Activated CD4-positive, alpha-beta T cell treated with anti-CD3 and anti-CD28 coated beads for 36 hours (primary cell): ENCODE results near the gene ATP9B. TPM values are rescaled to one million over a fixed set of nuclear protein-coding genes. Genes with fewer than 3 reads are reported as not detected.

Experiments
- ATAC-seq: fragments of 200-7000 bp; cut with Tn5 transposase; one replicate; pipeline ENCODE4 v1.10.0; 2021; ENCODE audit warnings: mild to moderate bottlenecking, moderate library complexity
- CTCF ChIA-PET: fragments of 350-600 bp; sonication (Branson Sonifier 250); formaldehyde crosslinking; loops from one replicate; lab custom pipeline; 2021; ENCODE audit warnings: antibody characterized with exemption; lab: Charles Lee
- POLR2A ChIA-PET: fragments of 350-600 bp; sonication (Branson Sonifier 250); formaldehyde crosslinking; loops from one replicate; lab custom pipeline; 2021; ENCODE audit warnings: antibody characterized with exemption, inconsistent platforms; lab: Charles Lee
- DNase-seq: peaks from one replicate; pipeline ENCODE4 v3.0.0-alpha.2; 2020
- H3K27ac Mint-ChIP-seq: one replicate; pipeline ENCODE4 v1.8.0; 2021; ENCODE audit warnings: mixed read lengths
- H3K27me3 Mint-ChIP-seq: one replicate; pipeline ENCODE4 v1.8.0; 2021; ENCODE audit warnings: mixed read lengths
- H3K36me3 Mint-ChIP-seq: one replicate; pipeline ENCODE4 v1.8.0; 2021; ENCODE audit warnings: low read depth, mixed read lengths
- H3K4me1 Mint-ChIP-seq: one replicate; pipeline ENCODE4 v1.8.0; 2021; ENCODE audit warnings: mixed read lengths
- H3K4me3 Mint-ChIP-seq: one replicate; pipeline ENCODE4 v1.8.0; 2021; ENCODE audit warnings: mild to moderate bottlenecking, moderate library complexity, mixed read lengths
- H3K9me3 Mint-ChIP-seq: one replicate; pipeline ENCODE4 v1.8.0; 2021; ENCODE audit warnings: low read depth, mixed read lengths
- intact Hi-C, 2 experiments: fragments of 100-400 bp; cut with DNase I in 1 of 2; cut with micrococcal nuclease in 1 of 2; formaldehyde crosslinking; loops; one replicate each; pipeline versions ENCODE4 v1.14.2 to v1.15.1; 2022 to 2024; cut with DNase I, micrococcal nuclease
- total RNA-seq, 2 experiments: library from RNA; stranded (reverse); gene quantifications; one replicate each; pipeline ENCODE4 v1.2.3, GENCODE V29; 2021

ATP9B gene
- total RNA-seq, 2 experiments from 2014 or later: 19.4 to 20.8 TPM

DNA sequence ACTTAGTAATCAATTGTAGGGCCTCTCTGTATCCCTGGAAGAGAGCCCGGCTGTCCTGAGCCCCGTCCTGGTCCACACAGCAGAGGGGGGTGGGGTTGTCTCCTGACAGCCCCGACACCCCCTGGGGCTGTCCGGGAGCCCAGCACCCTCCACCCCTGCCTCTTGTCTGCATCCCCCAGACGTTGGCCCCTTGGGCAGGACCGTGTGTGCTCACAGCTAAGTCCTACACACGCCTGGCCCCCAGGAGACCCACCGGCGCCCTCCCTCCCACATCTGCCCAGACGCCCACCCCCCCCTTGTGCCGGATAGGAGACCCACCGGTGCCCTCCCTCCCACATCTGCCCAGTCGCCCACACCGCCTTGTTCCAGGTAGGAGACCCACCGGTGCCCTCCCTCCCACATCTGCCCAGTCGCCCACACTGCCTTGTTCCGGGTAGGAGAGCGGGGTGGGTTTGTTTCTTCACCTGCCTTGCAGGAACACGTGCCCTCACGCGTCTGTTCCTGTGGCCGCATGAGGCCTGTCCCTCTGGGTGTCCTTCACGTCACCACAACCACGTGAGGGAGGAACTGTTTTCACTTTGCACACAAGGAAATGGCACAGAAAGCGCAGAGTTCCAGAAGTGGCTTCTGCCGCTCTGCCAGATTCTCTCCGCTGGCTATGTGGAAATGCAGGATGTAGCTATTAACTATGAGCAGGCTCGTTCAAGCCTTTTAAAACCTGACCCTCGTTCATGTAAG is 265.5 kb downstream of the ATP9B start:
- Mint-ChIP-seq H3K27me3 (no peaks in the 10 kb centered on the region), H3K4me3 (no peak overlapping the region), H3K4me1 (no peaks in the 10 kb centered on the region), H3K27ac (no peak overlapping the region), H3K9me3 (no peaks in the 10 kb centered on the region), H3K36me3 (peaks cover 36% of the 10 kb centered on the region)
- POLR2A ChIA-PET: no interaction called here
- no peak for ATAC-seq
- no peak for DNase-seq
- intact Hi-C loops: no loop called here
- CTCF ChIA-PET: interaction anchor here (0.6 kb wide), 1 partner anchor 81 kb away, joined by 4 read pairs; no protein-coding TSS in a partner anchor

DNA sequence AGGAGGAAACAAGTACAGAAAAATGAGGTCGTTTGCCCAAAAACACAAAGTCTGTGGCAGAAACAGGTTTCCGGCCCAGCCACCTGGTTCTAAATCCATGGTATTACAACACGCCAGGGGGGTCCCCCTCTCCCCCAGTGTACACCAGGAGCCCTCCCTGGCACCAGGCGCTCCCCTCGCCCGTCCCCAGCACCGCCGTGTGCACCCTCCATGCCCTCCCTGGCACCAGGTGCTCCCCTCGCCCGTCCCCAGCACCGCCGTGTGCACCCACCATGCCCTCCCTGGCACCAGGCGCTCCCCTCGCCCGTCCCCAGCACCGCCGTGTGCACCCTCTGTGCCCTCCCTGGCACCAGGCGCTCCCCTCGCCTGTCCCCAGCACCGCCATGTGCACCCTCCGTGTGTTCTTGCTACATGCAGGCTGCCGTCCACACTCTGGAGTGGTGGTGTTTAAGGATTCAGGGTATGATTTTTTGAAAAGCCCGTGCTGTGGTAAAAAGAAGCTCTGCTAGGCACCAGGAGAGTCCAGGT is 266.7 kb downstream of the ATP9B start:
- ATAC-seq: no peak
- Mint-ChIP-seq H3K4me3 (no peak overlapping the region), H3K27me3 (no peaks in the 10 kb centered on the region), H3K27ac (no peak overlapping the region), H3K36me3 (peaks cover 32% of the 10 kb centered on the region), H3K4me1 (no peaks in the 10 kb centered on the region), H3K9me3 (no peaks in the 10 kb centered on the region)
- intact Hi-C loops: no loop called here
- POLR2A ChIA-PET: no interaction called here
- DNase-seq: no peak
- CTCF ChIA-PET: interaction anchor here (0.7 kb wide), 1 partner anchor 96 kb away, joined by 3 read pairs; no protein-coding TSS in a partner anchor

DNA sequence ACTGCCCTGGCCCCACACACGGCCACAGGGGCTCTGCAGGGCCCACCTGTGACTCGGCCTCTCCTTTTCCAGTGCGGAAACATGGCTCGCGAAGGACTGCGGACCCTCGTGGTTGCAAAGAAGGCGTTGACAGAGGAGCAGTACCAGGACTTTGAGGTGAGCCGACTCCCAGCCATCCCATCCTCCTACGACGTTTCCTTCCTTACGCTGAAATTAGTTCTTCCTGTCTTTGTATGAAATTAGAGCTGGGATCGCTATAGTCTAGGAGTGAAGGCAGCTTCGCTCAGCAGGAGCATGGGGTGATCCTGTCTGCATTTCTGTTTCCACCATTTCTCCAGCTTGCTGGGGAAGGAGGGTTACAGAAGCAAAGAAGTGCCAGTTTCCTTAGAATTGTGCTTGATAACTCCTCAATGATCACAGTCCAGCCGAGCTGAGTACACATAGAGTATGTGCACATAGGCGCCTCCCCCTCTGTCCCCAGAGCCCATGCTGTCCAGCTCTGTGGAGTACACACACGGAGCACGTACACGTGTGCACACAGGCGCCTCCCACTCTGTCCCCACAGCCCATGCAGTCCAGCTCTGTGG is 267.5 kb downstream of the ATP9B start:
- no peak overlapping the region for H3K4me3 Mint-ChIP-seq

DNA sequence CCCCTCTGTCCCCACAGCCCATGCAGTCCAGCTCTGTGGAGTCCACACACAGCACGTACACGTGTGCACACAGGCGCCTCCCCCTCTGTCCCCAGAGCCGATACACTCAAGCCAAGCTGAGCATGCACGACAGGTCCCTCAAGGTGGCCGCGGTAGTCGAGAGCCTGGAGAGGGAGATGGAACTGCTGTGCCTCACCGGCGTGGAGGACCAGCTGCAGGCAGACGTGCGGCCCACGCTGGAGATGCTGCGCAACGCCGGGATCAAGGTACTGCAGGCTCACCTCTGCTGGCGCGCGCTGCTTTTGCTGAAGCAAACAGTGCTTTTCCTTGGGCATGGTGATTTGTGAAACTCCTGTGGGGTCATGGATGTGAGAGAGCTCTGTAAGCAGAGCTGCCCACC is 268.0 kb downstream of the ATP9B start:
- POLR2A ChIA-PET: no interaction called here
- CTCF ChIA-PET: no interaction called here
- Mint-ChIP-seq H3K9me3 (no peaks in the 10 kb centered on the region), H3K4me3 (no peak overlapping the region), H3K36me3 (peaks cover 29% of the 10 kb centered on the region), H3K27ac (no peak overlapping the region), H3K4me1 (no peaks in the 10 kb centered on the region), H3K27me3 (no peaks in the 10 kb centered on the region)
- no peak for ATAC-seq
- DNase-seq: no peak
- intact Hi-C loops: no loop called here

More for the DNA sequence above, 267.5 kb downstream of the ATP9B start:
- ChIA-PET POLR2A (no interaction called here), CTCF (no interaction called here)
- intact Hi-C loops: no loop called here
- DNase-seq: no peak
- Mint-ChIP-seq H3K4me1 (no peaks in the 10 kb centered on the region), H3K36me3 (peaks cover 29% of the 10 kb centered on the region), H3K27me3 (no peaks in the 10 kb centered on the region), H3K9me3 (no peaks in the 10 kb centered on the region), H3K27ac (no peak overlapping the region)
- no peak for ATAC-seq

DNA sequence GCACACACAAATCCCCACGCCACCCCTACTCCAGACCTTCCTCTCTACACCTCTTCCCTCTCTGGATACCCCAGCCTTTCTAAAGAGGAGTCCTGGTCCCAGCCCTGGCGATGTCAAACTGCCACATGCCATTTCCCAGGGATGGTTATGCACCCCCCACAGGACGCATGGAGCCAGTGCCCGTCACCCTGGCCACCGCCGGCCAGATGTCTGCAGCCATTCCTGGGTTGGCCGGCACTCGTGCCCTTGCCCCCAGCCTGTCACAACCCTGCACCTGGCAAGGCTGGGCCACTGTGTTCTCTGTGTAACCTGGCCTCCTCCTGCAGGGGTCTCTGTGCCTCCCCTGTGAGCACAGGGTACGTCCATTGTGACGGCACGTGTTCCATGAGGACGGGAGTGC is 268.4 kb downstream of the ATP9B start:
- DNase-seq (no peak), ATAC-seq (no peak)
- CTCF ChIA-PET: no interaction called here
- no peak overlapping the region for H3K27ac Mint-ChIP-seq
- H3K4me3 Mint-ChIP-seq: no peak overlapping the region
- H3K27me3 Mint-ChIP-seq: no peaks in the 10 kb centered on the region
- H3K9me3 Mint-ChIP-seq: no peaks in the 10 kb centered on the region
- intact Hi-C loops: no loop called here
- H3K4me1 Mint-ChIP-seq: no peaks in the 10 kb centered on the region
- POLR2A ChIA-PET: no interaction called here
- peaks cover 29% of the 10 kb centered on the region for H3K36me3 Mint-ChIP-seq

DNA sequence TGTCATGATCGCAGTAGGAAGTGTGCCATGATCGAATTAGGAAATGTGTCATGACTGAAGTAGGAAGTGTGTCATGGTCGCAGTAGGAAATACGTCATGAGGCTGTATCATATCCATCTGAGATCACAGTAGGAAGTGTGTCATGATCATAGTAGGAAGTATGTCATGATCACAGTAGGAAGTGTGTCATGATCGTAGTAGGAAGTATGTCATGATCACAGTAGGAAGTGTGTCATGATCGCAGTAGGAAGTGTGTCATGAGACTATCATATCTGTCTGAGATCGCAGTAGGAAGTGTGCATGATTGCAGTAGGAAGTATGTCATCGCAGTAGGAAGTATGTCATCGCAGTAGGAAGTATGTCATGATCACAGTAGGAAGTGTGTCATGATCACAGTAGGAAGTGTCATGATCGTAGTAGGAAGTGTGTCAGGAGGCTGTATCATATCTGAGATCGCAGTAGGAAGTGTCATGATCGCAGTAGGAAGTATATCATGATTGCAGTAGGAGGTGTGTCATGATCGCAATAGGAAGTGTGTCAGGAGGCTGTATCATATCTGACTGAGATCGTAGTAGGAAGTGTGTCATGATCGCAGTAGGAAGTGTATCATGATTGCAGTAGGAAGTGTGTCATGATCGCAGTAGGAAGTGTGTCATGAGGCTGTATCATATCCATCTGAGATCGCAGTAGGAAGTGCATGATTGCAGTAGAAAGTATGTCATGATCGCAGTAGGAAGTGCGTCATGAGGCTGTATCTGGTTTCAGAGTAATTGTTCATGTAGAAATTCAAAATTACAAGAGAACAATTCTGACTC is 270.1 kb downstream of the ATP9B start:
- DNase-seq: no peak
- no peak for ATAC-seq
- Mint-ChIP-seq H3K9me3 (no peaks in the 10 kb centered on the region), H3K27me3 (no peaks in the 10 kb centered on the region), H3K36me3 (peaks cover 31% of the 10 kb centered on the region), H3K27ac (no peak overlapping the region), H3K4me3 (no peak overlapping the region), H3K4me1 (no peaks in the 10 kb centered on the region)
- intact Hi-C loops: no loop called here
- CTCF ChIA-PET: no interaction called here
- POLR2A ChIA-PET: no interaction called here

DNA sequence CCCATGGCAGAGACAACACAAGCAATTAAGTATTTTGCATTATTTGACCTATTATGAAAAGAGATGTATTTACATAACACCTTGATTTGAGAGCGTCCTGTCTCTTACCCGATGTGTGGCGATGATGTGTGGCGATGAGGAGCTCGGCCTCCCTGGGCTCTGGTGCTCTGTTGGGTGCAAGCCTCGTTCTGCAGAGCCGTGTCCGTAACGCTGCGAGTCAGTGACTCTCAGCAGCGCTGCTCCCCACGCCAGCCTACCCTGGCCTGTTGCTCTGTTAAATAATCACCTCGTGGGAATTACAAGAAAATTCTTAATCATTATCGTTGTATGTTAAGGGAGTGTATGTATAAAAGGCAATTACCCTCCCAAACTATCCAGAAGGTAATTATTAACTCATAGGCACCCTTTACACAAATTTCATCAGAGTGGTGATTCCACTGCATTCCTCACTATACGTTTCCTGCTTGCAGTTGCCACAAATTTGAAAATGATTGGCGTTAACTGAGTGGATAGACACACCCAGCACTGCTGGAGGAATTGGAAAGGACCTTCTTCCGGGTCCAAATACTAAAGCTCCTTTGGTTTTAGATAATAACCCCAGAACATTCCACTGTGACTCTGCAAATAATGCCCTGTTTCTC is 274.5 kb downstream of the ATP9B start:
- CTCF ChIA-PET: interaction anchor here (0.6 to 0.7 kb wide), 2 partner anchors 20 to 229 kb away, joined by 3 read pairs; no protein-coding TSS in a partner anchor
- intact Hi-C loops: no loop called here
- DNase-seq (no peak), ATAC-seq (no peak)
- Mint-ChIP-seq H3K4me3 (no peak overlapping the region), H3K27ac (no peak overlapping the region), H3K36me3 (peaks cover 41% of the 10 kb centered on the region), H3K9me3 (no peaks in the 10 kb centered on the region), H3K4me1 (no peaks in the 10 kb centered on the region), H3K27me3 (no peaks in the 10 kb centered on the region)
- POLR2A ChIA-PET: no interaction called here

DNA sequence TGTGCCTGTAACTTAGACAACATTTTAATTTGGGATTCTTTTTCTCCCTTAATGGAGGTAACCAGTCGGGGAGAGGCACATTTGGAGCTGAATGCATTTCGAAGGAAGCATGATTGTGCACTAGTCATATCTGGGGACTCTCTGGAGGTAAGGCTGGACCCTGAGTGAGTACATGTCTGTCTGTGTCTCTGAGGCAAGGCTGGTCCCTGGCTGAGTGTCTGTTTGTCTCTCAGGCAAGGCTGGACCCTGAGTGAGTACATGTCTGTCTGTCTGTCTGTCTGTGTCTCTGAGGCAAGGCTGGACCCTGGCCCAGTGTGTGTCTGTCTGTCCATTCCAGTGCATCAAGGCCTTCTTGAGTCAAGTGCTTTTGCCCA is 275.0 kb downstream of the ATP9B start:
- H3K27me3 Mint-ChIP-seq: no peaks in the 10 kb centered on the region
- no peaks in the 10 kb centered on the region for H3K9me3 Mint-ChIP-seq
- DNase-seq (no peak), ATAC-seq (no peak)
- H3K27ac Mint-ChIP-seq: no peak overlapping the region
- ChIA-PET POLR2A (no interaction called here), CTCF (interaction anchor here (0.7 kb wide), 1 partner anchor 20 kb away, joined by 3 read pairs; no protein-coding TSS in a partner anchor)
- no peaks in the 10 kb centered on the region for H3K4me1 Mint-ChIP-seq
- intact Hi-C loops: no loop called here
- H3K4me3 Mint-ChIP-seq: no peak overlapping the region
- peaks cover 39% of the 10 kb centered on the region for H3K36me3 Mint-ChIP-seq

DNA sequence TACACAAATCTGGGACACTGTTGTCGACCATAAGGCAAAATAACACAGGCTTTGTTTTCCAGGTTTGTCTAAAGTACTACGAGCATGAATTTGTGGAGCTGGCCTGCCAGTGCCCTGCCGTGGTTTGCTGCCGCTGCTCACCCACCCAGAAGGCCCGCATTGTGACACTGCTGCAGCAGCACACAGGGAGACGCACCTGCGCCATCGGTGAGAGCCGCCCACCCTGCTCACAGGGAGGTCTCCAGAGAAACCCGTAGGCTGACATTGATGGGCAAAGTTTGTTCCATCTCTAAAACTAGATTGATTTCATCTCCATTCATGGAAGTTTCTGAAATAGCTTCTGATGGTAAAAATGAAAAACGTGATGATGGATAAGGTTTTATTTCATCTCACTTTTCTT is 276.2 kb downstream of the ATP9B start:
- H3K9me3 Mint-ChIP-seq: no peaks in the 10 kb centered on the region
- no peaks in the 10 kb centered on the region for H3K4me1 Mint-ChIP-seq
- H3K36me3 Mint-ChIP-seq: peaks cover 37% of the 10 kb centered on the region
- H3K27me3 Mint-ChIP-seq: no peaks in the 10 kb centered on the region
- no peak overlapping the region for H3K4me3 Mint-ChIP-seq
- CTCF ChIA-PET: no interaction called here
- ATAC-seq (no peak), DNase-seq (no peak)
- intact Hi-C loops: no loop called here
- H3K27ac Mint-ChIP-seq: no peak overlapping the region
- POLR2A ChIA-PET: no interaction called here

DNA sequence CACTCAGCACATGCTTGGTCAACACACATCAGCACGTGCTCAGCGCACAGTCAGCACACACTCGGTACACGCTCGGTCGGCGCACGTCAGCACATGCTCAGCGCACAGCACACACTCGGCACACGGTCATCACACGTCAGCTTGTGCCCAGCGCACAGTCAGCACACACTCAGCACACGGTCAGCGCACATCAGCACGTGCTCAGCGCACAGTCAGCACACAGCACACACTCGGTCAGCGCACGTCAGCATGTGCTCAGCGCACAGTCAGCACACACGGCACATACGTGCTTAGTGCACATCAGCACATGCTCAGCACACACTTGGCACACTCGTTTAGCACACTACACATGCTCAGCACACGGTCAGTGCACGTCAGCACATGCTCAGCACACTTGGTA is 276.8 kb downstream of the ATP9B start:
- Mint-ChIP-seq H3K36me3 (peaks cover 39% of the 10 kb centered on the region), H3K27ac (no peak overlapping the region), H3K4me3 (no peak overlapping the region), H3K9me3 (no peaks in the 10 kb centered on the region), H3K4me1 (no peaks in the 10 kb centered on the region), H3K27me3 (no peaks in the 10 kb centered on the region)
- DNase-seq: no peak
- ChIA-PET CTCF (no interaction called here), POLR2A (no interaction called here)
- no peak for ATAC-seq
- intact Hi-C loops: no loop called here

DNA sequence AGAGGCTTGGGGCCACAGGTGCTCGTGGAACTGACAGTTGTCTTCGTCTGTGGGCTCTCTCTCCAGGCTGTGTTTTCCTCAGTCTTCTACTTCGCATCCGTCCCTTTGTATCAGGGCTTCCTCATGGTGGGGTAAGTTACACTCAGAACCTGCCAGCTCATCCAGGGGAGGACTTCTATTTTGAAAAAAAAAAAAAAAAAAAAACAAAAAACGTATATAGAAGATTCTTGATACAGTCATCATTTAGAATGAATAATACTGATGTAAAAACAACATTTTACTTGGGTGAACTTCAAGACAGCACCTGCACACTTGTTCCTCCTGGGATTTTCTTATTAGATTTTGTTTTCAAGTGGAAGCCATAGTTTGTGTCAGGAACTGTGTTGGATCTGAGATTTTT is 278.9 kb downstream of the ATP9B start:
- CTCF ChIA-PET: no interaction called here
- Mint-ChIP-seq H3K36me3 (peaks cover 41% of the 10 kb centered on the region), H3K27ac (no peak overlapping the region), H3K4me1 (no peaks in the 10 kb centered on the region), H3K4me3 (no peak overlapping the region), H3K27me3 (no peaks in the 10 kb centered on the region), H3K9me3 (no peaks in the 10 kb centered on the region)
- no peak for DNase-seq
- ATAC-seq: no peak
- intact Hi-C loops: no loop called here
- POLR2A ChIA-PET: no interaction called here
